GM19467 (cell line): Measurements from ENCODE around the gene AK4.
"Not testable (repeated sequence)": the region's sequence is repeated elsewhere in the genome, so short reads cannot be mapped to it uniquely, and the experiment has no call there.

Experiments used
- ATAC-seq: cut with Tn5 transposase; IDR thresholded peaks from one replicate; pipeline ENCODE4 v1.9.1; 2021; ENCODE audit warnings: mild to moderate bottlenecking, moderate library complexity; ENCODE audit not compliant: unreplicated experiment

The AK4 gene

DNA sequence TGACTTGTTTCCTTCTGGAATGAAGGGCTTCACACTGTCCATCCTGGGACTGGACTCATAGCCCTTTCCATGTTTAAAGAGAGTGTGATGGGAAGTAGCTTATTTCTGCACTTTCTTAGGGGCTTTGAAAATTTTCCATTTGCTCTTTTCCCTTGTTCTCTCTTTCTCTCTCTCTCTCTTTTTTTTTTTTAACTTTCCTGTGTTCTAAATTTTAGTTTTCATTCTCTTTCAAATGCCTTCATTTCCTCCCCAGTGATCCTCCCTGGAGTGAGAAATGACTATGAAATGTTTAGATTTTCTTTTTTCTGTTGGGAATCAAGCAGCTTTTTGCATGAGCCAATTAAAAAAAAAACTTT is 2.1 kb downstream of the AK4 start:
- no peak for ATAC-seq

DNA sequence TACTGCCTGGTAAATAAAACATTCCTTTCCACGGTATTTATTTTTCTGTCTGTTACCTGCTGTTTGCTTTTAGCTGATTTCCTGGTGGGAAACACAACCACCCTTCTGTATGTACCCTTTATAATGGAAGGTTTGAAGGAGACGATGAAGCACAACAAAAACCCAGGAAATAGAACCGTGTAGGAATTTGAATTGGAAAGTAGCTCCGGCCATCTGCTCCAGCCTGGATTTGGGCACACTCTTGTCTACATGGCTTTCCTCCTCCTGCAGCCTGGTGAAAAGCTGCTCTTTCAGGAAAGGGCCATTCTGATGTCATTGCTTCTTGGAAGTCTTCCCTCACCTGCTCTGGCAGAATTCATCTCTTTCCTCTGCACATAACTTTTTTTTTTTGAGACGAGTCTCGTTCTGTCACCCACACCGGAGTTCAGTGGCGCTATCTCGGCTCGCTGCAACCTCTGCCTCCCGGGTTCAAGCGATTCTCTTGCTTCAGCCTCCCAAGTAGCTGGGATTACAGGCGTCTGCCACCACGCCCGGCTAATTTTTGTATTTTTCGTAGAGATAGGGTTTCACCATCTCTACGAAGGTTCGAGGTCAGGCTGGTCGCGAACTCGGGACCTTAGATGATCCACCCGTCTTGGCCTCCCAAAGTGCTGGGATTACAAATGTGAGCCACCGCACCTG is 2.7 kb downstream of the AK4 start:
- no peak for ATAC-seq

DNA sequence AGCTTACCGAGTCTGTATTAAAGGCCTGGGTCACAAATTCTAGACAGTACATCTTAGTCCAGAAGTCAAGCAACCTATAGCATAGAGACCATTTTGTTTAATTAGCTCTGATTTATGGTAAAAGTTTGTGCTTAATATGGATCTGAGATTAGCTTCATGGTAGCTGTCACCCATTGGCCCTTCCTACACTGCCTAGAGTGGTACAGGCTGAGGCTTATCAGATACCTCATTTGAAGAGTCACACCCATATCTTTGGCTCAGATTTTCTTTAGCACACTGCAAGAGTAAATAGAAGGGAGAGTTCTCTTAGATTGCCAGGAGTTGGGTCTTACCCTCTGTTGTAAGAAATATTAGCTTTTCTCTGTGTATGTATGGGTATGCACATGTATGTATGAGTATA is 3.6 kb downstream of the AK4 start:
- no peak for ATAC-seq

DNA sequence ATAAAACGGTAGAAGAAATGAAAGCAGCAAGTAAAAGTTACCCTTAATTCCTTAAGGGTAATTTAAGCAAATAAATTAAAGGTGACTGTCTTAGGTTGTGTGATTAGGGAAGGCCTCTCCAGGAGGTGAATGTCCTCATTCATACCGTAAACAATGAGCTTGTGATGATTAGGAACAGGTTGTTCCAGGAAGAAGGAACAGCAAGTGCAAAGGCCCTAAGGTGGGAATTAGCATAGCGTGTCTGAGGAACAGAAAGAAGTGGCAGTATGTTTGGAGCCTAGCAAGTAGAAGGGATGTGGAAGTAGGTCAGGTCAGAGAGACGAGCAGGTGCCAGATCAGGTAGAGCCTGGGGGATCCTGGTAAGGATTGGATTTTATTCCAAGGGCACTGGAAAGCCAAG is 5.6 kb downstream of the AK4 start:
- no peak for ATAC-seq

DNA sequence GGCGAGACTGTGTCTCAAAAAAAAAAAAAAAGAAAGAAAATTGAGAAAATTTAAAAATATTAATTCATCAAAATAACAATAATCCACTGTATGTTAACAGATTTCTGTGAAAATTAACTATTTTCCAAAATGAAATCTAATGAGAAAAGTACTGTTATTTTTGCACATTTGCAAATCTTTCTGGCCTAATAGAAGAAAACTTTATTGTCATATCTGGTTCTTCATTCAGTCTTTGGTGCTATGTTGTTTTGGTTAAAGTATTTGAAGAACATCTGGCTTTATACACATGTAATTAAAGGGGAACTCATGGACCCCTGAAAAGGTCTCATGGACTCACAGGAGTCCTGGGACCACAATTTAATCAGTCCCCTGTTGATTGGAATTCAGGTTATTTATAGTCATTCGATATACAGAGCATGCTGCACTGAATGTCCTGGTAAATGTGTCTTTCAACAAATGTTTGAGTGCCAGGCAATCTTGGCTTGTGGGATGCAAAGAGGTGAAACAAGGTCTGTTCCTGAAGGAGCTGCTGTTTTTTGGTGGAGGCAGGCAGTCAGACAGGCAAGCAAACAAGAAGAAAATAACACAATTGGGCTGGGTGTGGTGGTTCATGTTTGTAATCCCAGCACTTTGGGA is 9.0 kb downstream of the AK4 start:
- no peak for ATAC-seq

DNA sequence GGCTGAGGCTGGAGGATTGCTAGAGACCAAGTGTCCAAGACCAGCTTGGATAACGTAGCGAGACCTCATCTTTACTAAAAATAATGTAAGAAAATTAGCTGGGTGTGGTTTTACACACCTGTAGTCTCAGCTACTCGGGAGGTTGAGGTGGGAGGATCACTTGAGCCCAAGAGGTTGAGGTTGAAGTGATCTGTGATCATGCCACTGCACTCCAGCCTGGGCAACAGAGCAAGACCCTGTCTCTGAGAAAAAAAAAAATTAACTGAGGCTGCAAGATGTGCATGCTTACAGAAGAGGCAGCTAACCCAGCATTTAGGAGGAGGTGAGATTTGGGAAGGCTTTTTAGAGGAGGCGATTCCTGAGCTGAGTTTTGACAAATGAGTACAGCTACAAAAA is 9.5 kb downstream of the AK4 start:
- ATAC-seq = no peak

DNA sequence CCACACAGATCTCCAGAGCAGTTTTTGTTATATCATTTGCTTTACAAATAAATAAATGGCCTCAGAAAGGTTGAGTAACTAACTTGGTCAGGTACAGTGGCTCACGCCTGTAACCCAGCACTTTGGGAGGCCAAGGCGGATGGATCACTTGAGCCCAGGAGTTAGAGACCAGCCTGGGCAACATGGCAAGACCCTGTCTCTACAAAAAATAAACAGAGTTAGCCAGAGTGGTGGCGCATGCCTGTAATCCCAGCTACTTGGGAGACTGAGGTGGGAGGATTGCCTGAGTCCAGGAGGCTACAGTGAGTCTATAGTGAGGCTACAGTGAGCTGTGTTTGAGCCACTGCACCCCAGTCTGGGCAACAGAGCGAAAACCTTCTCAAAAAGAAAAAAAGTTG is 11.3 kb downstream of the AK4 start:
- not testable (repeated sequence) for ATAC-seq

DNA sequence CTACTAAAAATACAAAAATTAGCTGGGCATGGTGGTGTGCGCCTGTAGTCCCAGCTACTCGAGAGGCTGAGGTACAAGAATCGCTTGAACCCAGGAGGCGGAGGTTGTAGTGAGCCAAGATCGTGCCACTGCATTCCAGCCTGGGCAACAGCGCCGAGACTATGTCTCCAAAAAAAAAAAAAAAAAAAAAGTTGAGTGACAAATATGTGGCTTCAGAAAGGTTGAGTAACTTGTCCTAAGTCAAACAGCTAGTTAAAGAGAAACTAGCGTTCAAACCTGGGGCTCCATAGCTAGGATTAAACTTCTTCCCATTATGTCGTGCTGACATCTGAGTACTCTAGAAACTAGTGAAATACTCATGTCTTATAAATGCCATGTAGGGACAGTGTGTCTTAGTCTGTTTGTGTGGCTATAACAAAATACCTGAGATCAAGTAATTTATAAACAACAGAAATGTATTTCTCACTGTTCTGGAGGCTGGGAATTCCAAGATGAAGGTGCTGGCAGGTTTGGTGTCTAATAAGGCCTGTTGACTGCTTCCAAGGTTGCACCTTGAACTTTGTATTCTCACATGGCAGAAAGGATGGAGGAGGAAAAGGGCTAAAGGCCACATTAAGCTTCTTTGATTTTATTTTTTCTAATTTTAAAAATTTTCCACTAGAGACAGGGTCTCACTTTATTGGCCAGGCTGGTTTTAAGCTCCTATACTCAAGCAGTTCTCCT is 12.0 kb downstream of the AK4 start:
- ATAC-seq = no peak

DNA sequence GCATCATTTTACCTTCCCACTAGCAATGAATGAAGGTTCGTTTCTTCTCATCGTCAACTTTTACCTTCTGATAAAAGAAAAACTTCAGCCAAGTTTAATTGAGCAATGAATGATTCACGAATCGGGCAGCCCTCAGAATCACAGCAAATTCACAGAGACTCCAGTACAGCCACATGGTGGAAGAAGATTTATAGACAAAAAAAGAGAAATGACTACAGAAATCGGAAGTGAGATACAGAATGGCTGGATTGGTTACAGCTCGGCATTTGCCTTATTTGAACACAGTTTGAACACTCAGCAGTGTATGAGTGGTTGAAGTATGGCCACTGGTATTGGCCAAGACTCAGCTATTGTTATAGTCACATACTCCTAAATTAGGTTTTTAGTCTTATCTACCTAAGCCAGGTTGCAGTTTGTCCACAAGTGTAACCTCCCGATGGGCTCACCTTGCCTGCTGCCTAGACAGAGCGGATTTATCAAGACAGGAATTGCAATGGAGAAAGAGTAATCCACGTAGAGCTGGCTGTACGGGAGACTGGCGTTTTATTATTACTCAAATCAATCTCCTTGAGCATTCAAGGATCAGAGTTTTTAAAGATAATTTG is 15.3 kb downstream of the AK4 start:
- ATAC-seq = no peak

DNA sequence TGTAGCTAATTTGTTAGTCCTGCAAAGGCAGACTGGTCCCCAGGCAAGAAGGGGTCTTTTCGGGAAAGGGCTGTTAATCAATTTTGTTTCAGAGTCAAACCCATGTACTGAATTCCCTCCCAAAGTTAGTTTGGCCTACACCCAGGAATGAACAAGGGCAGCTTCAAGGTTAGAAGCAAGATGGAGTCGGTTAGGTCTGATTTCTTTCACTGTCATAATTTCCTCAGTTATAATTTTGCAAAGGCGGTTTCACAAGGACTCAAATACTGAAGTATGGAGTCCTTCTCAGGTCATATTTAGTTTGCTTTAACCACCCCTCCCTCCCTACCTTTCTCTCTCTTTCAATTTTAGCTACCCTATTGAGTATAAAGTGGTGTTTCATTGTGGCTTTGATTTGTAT is 16.1 kb downstream of the AK4 start:
- not testable (repeated sequence) for ATAC-seq

DNA sequence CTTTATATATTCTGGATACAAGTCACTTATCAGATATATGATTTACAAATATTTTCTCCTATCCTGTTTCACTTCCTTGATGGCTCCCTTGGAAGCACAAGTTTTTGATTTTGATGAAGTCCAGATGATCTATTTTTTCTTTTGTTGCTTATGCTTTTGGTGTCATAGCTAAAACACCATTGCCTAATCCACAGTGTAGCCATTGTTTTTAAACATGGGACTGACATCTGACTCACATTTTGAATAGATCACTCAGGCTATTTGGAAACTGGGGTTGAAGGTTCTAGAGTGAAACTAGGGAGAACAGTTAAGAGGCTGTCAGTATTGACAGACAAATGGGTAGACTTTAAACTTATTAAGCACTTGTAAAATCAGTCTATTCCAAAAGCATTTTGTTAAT is 16.6 kb downstream of the AK4 start:
- ATAC-seq = no peak

DNA sequence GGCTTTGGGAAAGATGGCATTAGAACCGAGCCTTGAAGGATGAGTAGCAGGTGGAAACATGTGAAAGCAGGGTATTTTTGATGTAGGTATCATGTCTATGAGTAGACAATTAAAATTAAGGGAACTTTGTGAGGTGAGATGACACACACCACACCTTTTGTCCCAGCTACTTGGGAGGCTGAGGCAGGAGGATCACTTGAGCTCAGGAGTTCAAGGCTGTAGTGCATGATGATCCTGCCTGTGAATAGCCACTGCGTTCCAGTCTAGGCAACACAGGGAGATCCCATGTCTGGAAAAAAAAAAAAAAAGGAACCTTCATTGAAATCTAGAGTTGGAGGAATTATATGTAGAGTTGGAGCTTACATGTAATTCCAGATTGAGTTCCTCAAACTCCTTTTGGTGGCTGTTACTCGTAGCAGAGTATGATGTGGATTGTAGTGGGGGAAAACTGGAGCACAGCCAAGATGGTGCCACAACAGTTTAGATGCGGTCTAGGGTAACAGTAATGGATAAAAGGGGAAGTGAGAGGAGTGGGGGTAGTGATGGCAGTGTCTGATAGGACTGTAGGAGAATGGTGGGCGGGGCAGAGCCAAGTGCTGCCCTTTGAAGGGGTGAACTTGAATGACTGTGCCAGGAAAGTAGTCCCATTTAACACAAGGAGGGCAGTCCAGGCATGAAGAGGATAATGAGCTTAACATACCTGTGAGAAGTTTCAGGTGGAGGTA is 17.4 kb downstream of the AK4 start:
- ATAC-seq = no peak

DNA sequence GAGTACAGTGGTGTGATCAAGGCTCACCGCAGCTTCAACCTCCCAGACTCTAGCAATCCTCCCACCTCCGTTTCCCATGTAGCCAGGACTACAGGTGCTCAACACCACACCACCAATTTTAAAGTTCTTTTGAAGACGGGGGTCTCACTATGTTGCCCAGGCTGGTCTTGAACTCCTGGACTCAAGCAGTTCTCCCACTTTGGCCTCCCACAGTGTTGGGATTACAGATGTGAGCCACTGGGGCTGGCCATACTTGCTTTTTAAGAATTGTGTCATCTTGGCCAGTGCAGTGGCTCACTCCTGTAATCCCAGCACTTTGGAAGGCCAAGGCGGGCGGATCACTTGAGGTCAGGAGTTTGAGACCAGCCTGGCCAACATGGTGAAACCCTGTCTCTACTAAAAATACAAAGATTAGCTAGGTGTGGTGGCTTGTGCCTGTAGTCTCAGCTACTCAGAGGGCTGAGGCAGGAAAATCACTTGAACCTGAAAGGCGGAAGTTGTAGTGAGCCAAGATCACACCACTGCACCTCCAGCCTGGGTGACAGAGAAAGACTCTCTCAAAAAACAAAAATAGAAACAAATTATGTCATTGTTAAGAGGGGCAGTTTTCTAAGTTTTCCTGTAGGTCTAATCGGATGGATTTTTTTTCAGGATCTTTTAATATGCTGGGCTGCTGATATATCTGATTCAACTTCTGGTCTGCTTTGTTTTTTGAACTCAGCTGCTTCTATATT is 18.7 kb downstream of the AK4 start:
- no peak for ATAC-seq

DNA sequence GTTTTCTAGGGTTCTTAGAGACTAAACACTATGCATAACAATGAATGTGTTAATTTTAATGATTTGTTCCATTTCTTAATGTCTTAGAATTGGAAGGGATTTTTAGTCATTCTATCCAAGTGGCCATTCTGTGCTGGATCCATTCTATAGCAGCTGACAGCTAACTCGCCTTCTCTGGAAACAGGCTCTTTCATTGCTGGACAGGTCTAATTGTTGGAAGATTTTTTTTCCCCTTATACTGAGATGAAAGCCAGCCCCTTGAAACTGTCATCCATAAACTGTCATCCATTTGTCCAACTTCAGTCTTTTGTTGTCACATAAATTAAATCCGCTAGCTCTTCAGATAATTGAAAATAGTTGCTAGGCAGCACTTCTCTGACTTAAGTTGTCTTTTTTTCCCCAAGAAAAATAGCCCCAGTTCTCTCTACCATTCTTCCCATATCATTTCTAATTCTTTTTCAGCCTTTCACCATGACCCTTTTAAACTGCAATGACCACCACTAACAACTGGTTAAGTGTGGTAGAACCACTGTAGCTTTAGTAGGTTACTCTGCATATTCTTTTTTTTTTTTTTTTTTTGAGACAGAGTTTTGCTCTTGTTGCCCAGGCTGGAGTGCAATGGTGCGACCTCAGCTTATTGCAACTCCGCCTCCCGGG is 19.7 kb downstream of the AK4 start:
- no peak for ATAC-seq

DNA sequence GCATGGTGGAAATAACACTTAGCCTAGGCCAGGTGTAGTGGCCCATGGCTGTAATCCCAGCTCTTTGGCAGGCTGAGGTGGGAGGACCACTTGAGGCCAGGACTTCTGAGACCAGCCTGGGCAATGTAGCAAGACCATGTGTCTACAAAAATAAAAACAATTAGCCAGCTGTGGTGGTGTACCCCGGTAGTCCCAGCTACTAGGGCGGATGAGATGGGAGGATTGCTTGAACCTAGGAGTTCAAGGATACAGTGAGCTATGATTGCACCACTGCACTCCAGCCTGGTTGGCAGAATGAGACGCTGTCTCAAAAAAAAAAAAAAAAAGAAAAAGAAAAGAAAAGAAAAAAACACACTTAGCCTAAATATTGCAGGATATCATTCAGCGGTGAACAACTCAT is 20.9 kb downstream of the AK4 start:
- no peak for ATAC-seq

DNA sequence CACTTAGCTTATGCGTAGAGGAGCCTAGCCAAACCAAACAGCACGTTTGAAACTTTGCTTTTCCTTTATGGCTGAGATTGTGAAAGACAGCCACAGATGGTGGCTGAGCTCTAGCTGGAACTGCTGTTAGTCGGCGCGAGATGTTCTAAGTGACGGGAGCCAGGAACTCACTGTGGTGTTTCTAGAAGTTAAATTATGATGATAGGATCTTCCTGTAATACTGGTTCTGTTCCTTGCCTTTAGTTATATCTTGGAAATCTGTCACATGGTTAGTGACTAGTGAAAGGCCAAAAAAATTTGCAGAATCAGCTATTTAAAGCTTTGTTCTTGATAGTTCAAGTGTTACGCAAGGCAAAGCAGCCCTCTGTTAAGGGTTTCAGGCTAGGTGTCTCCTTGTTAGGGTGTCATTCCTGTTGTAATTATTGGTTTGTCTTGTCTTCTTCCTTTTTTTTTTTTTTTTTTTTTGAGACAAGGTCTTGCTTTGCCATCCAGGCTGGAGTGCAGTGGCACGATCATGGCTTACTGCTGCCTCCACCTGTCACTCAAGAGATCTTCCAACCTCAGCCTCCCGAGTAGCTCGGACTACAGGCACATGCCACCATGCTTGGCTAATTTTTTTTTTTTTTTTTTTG is 22.6 kb downstream of the AK4 start:
- ATAC-seq = no peak

DNA sequence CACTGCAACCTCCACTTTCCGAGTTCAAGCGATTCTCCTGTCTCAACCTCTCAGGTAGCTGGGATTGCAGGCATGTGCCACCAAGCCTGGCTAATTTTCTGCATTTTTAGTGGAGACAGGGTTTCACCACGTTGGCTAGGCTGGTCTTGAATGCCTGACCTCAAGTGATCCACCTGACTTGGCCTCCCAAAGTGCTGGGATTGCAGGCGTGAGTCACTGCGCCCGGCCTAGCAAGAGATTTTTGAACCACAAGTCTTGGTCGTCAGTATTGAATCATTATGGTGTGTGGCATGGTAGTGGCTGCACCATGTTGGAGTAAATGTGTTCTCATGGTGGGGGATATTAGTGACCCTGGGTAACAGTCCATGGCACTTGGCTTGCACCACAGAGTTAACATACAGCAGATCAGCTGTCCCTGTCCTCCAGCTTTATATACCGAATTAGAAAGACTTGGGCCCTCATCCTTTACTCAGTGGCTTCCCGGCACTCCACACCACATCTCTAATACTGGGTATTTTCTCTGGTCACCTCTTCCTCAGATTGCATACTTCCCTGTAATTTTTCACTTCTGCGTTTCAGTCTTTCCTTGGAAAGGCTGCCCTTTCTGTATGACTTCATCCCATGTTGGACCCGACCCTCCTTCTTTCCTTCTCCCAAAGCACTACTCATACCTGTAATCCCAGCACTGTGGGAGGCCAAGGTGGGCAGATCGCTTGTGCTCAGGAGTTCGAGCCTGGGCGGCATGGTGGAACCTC is 25.1 kb downstream of the AK4 start:
- ATAC-seq = no peak

DNA sequence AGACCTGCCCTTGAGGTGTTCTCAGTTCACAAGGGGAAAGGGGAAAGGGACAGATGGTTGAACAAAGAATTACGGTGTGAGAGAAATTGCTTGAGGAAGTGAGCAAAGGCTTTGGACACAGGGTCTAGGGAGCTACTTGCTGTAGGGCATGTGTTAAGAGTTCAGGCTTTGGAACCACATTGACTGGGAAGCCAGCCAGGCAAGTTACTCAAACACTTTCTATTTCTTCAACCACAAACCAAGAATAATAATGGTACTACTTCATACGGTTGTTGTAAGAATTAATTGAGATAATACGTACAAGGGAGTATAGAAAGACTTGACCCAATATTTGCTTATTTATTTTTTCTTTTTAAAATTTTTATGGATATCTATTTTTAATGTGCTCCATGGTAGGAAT is 26.6 kb downstream of the AK4 start:
- no peak for ATAC-seq
